Measurements from ENCODE around the gene SLC6A7.

DNA sequence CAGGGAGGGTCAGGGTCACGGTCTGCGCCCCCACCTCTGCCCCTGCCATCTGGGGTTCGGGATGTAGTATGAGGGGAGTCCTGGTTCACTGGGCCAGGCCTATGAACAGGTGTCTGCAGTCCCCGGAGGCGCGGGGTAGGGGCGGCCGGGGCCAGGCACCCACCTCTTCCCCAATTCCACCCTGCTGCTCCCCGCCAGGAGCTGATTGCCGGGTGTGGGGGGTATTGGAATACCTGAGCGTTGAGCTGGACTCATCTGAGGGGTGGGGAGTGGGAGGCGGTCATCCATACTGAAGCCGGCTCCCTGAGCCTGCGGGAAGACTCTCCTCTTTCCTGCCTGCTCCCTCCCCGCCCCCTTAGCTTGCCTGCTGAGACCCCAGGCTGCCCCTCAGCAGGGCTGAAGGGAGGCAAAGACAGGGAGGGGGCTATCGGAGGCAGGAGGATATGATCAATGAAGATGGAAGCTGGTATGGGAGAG lies 679 bp downstream of the SLC6A7 start:
- TF ChIP-seq POLR2A (IDR thresholded peaks at IDR 0.05) (no peak), EP300 (IDR thresholded peaks at IDR 0.05) (no peak)
